Heart right ventricle (tissue), 16 donors: ENCODE measurements around the gene CLCN6. TPM values are rescaled to one million over a fixed set of nuclear protein-coding genes. Genes with fewer than 3 reads are reported as not detected.

ENCODE experiments used
- ATAC-seq, 8 donors: fragments of 200-7000 bp; cut with Tn5 transposase; one replicate each; pipeline ENCODE4 v1.9.1; 2020; ENCODE audit warnings: mild to moderate bottlenecking in 8 of 8, moderate library complexity in 8 of 8, moderate number of reproducible peaks in 1 of 8
- DNase-seq, 2 donors: peaks; one replicate each; pipeline ENCODE4 v3.0.0-alpha.2; 2020
- H3K27ac ChIP-seq, 10 donors: fragments of 200-600 bp; sonication (generic) in 2 of 10; one replicate each; pipeline versions ENCODE4 v1.5.0 to v1.8.0; 2020 to 2022; ENCODE audit warnings: mild to moderate bottlenecking in 3 of 10
- H3K27me3 ChIP-seq, 7 donors: fragments of 200-600 bp; one replicate each; pipeline ENCODE4 v1.8.0; 2021 to 2022; ENCODE audit warnings: mild to moderate bottlenecking in 2 of 7
- H3K36me3 ChIP-seq, 9 donors: fragments of 200-600 bp; sonication (generic) in 1 of 9; one replicate each; pipeline versions ENCODE4 v1.5.0 to v1.8.0; 2020 to 2022; ENCODE audit warnings: mild to moderate bottlenecking in 2 of 9
- H3K4me1 ChIP-seq, 9 donors: fragments of 200-600 bp; sonication (generic) in 1 of 9; one replicate each; pipeline versions ENCODE4 v1.5.0 to v1.8.0; 2020 to 2022; ENCODE audit warnings: mild to moderate bottlenecking in 4 of 9
- H3K4me3 ChIP-seq, 10 donors: fragments of 200-600 bp; sonication (generic) in 2 of 10; one replicate each; pipeline versions ENCODE4 v1.5.0 to v1.8.0; 2020 to 2022; ENCODE audit warnings: mild to moderate bottlenecking in 7 of 10, moderate library complexity in 2 of 10
- H3K9me3 ChIP-seq, 11 donors: fragments of 200-600 bp in 10 of 11; sonication (generic) in 2 of 11; one replicate each; pipeline versions ENCODE4 v1.5.0 to v1.8.0; 2013 to 2022; ENCODE audit warnings: mild to moderate bottlenecking in 2 of 11, control low read depth in 1 of 11, moderate library complexity in 1 of 11
- WGBS, 2 donors: extraction: QIAGEN DNeasy Blood & Tissue Kit; methylation state at CpG; one replicate each; pipeline ENCODE4 v1.1.7; 2013; ENCODE audit warnings: inconsistent platforms in 1 of 2; 5-methylcytosine and 5-hydroxymethylcytosine counted together
- intact Hi-C, 10 donors: fragments of 100-400 bp; cut with DNase I; formaldehyde crosslinking; loops; one replicate each; pipeline versions ENCODE4 v1.11.1 to v1.14.2; 2022
- polyA plus RNA-seq, 2 donors: library from polyadenylated mRNA; stranded (reverse); fragments of 200-250 nt; gene quantifications; one replicate each; pipeline ENCODE4 v1.2.3, GENCODE V29; 2013
- total RNA-seq, 10 donors: library from RNA; stranded (reverse); fragmentation: NEBNext Ultra II Directional in 3 of 10; extraction: Animal tissue kit (Norgen Biotek cat#: 25700) in 3 of 10; gene quantifications; one replicate each; pipeline versions ENCODE4 v1.2.1 to v1.2.4, GENCODE V29; 2021 to 2023
- TF ChIP-seq, protein P1 (sequence below), 9 donors: fragments of 200-600 bp; sonication (generic) in 2 of 9; IDR thresholded peaks; one replicate each; pipeline versions ENCODE4 v1.5.0 to v1.8.0; 2021 to 2022; ENCODE audit warnings: antibody characterized with exemption in 9 of 9, mild to moderate bottlenecking in 5 of 9, moderate library complexity in 1 of 9
- donor health status: Arrhythmogenic right ventricular cardiomyopathy.
- donor health status: ischemic (EF 13 %, LVEDD 7.1; RV severe dilation, severe dysfunction).
- donor health status: healthy with polysubstance abuse.
- donor health status: DM: no; HTN: yes; CAD: no.
- donor health status: DM: no; HTN: no; CAD: no.
- donor health status: ischemic (EF 25% LVEDD 6.9; RV normal size, moderate dysfunction).
- donor health status: ischemic (EF 25% LVEDD 5.7; RV mildly dilated, moderate dysfunction).
- donor health status: healthy.
- donor health status: DM: yes; HTN: yes; CAD: no.
- donor health status: Ischemic cardiomyopathy.
- donor health status: ischemic (EF 35%, LVEDD 5.7; RV mildly dilated, moderate dysfunction).
- donor health status: nonischemic (EF 11% LVEDD 7.7; RV severe dilation, severe dysfunction).
- donor health status: DM: yes; HTN: yes; CAD: no.
- donor health status: PGD.
- donor health status: ischemic (EF 29% LVEDD 5.4; RV normal size, mild dysfunction).
- donor health status: nonischemic (EF 23%, LVEDD 6.1; RV moderate dilation, normal function).

Gene CLCN6
- total and polyA plus RNA-seq, 12 donors, result 9.1 to 20.9 (median 16.2) TPM

DNA sequence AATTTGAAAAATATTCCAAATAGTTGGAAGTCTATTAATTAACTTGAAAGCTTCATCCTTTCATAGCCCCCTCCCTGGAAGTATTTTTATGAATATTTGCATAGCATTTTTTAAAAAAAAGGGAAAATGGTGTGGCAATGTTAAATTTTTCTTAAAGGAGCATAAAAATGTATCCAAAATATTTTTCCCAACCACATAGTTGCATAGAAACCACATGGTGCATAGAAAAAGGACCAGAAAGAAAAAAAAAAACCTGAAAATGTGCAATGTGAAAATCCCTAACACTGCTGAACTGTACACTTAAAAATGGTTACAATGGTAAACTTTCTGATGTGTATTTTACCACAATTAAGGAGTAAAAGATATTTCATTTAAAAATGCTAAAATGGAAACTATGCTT, 36.0 kb upstream of the CLCN6 start:
- Histone ChIP-seq H3K27ac (no peak overlapping the region), H3K36me3 (no peaks in the 10 kb centered on the region), H3K4me1 (peaks cover 0 to 16% (median 8%) of the 10 kb centered on the region in 9 donors), H3K27me3 (no peaks in the 10 kb centered on the region), H3K9me3 (no peaks in the 10 kb centered on the region), H3K4me3 (no peak overlapping the region)
- TF ChIP-seq, protein P1, sequence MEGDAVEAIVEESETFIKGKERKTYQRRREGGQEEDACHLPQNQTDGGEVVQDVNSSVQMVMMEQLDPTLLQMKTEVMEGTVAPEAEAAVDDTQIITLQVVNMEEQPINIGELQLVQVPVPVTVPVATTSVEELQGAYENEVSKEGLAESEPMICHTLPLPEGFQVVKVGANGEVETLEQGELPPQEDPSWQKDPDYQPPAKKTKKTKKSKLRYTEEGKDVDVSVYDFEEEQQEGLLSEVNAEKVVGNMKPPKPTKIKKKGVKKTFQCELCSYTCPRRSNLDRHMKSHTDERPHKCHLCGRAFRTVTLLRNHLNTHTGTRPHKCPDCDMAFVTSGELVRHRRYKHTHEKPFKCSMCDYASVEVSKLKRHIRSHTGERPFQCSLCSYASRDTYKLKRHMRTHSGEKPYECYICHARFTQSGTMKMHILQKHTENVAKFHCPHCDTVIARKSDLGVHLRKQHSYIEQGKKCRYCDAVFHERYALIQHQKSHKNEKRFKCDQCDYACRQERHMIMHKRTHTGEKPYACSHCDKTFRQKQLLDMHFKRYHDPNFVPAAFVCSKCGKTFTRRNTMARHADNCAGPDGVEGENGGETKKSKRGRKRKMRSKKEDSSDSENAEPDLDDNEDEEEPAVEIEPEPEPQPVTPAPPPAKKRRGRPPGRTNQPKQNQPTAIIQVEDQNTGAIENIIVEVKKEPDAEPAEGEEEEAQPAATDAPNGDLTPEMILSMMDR (IDR thresholded peaks at IDR 0.05), result no peak
- DNase-seq (no peak), ATAC-seq (no peak)
- intact Hi-C loops, result no loop called here

DNA sequence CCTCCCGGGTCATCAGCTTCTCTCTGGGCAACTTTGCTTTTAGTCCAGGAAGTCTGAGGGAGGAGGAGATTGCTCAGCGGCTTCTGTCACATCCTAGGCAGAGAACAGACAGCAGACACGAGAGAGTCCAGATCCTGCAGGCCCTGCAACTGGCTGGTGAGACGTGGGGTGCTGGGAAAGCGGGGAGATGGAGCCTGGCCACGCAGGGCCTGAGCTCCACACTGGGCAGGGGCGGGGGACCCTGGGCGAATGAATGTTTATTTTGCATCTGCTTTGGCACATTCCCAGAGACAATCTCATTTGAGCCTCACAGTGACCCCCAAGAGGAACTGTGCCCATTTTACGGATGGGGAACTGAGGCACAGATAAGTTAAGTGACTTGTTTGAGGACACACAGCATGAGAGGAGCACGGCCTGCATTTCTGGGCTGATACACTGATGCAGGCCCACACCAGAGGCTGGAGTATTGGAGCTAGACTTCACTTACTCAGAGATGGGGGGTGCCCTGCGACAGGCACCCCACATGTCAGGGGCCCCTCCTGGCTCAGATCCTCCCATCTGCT, 34.4 kb upstream of the CLCN6 start:
- DNase-seq (no peak), ATAC-seq (no peak)

DNA sequence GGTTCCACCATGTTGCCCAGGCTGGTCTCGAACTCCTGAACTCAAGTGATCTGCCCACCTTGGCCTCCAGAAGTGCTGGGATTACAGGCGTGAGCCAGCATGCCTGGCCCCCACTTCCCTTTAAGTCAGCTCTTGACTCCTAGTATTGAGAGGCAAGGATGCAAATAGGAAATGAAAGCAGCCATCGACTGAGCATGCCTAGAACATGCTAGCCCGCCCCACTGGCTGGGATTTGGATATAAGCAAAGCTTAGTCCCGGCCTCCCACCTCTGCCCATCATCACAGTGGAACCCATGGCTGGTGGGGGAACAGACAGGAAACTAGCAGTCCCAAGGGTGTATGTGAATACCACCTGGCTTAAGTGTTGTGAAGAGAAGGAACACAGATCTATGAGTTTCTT, 33.5 kb upstream of the CLCN6 start:
- no peaks in the 10 kb centered on the region for H3K36me3 ChIP-seq
- DNase-seq, result no peak
- ATAC-seq, result no peak
- H3K9me3 ChIP-seq, result no peaks in the 10 kb centered on the region
- intact Hi-C loops, result no loop called here
- H3K27ac ChIP-seq, result no peak overlapping the region
- no peaks in the 10 kb centered on the region for H3K27me3 ChIP-seq
- TF ChIP-seq, protein P1 (IDR thresholded peaks at IDR 0.05), result no peak
- peaks cover 0 to 16% (median 8%) of the 10 kb centered on the region in 9 donors for H3K4me1 ChIP-seq
- H3K4me3 ChIP-seq, result no peak overlapping the region
- 53 to 55% methylated on average over 5 of the region's 5 CpGs for WGBS, 2 donors

More for the DNA sequence above, 34.4 kb upstream of the CLCN6 start:
- no peaks in the 10 kb centered on the region for H3K27me3 ChIP-seq
- intact Hi-C loops, result no loop called here
- TF ChIP-seq, protein P1 (IDR thresholded peaks at IDR 0.05), result no peak
- H3K4me1 ChIP-seq, result peaks cover 0 to 16% (median 8%) of the 10 kb centered on the region in 9 donors
- H3K36me3 ChIP-seq, result no peaks in the 10 kb centered on the region
- 67 to 76% methylated on average over 11 of the region's 11 CpGs for WGBS, 2 donors
- H3K9me3 ChIP-seq, result no peaks in the 10 kb centered on the region
- no peak overlapping the region for H3K4me3 ChIP-seq
- no peak overlapping the region for H3K27ac ChIP-seq

DNA sequence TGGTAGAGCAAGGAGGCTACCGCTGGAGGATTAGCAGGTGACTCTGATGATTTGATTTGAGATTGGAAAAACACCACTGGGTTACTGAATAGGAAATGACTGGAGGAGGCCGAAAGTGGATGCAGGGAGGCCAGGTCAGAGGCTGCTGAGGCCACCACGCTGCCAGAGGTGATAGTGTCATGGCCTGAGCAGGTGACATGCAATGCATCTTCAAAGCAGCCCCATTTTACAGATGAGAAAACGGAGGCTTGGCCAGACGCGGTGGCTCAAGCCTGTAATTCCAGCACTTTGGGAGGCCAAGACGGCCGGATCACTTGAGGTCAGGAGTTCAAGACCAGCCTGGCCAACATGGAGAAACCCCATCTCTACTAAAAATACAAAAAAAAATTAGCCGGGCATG, 31.2 kb upstream of the CLCN6 start:
- H3K4me3 ChIP-seq, result no peak overlapping the region
- TF ChIP-seq, protein P1 (IDR thresholded peaks at IDR 0.05), result no peak
- intact Hi-C loops, result no loop called here
- H3K27me3 ChIP-seq, result no peaks in the 10 kb centered on the region
- H3K27ac ChIP-seq, result no peak overlapping the region
- no peaks in the 10 kb centered on the region for H3K9me3 ChIP-seq
- DNase-seq, result no peak
- no peak for ATAC-seq
- no peaks in the 10 kb centered on the region for H3K36me3 ChIP-seq
- no peaks in the 10 kb centered on the region for H3K4me1 ChIP-seq
- 91 to 94% methylated on average over 9 of the region's 9 CpGs for WGBS, 2 donors
